ENCODE results near the gene MEIS2.
A peak's percentile ranks its signal among the peaks of the same experiment; 100 is the strongest.
"Not testable (repeated sequence)": the region's sequence is repeated elsewhere in the genome, so short reads cannot be mapped to it uniquely, and the experiment has no call there.

MEIS2 gene

DNA sequence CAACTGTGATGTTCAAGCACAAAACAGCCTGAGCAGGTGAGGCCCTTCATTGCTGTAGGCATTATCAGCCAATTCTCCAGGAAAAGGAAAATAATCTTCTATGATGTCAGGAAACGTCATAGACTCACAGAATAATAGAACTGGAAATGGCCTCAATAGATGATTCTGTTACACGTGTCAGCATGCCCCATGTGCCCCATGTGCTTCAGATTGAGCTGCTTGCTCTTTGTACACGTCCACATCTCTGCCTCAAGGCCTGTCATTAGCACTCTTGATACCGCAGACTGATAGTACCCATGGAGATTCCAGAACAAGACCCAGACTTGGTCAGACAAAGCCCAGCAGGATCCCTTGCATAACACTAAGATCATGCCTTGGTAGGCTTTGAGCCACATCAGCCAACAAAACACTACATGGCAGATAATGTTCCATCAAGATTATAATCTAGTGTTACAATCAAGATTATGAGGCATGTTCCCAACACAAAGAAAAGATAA is 95.9 kb downstream of the MEIS2 start:
- DNase-seq = no peak

DNA sequence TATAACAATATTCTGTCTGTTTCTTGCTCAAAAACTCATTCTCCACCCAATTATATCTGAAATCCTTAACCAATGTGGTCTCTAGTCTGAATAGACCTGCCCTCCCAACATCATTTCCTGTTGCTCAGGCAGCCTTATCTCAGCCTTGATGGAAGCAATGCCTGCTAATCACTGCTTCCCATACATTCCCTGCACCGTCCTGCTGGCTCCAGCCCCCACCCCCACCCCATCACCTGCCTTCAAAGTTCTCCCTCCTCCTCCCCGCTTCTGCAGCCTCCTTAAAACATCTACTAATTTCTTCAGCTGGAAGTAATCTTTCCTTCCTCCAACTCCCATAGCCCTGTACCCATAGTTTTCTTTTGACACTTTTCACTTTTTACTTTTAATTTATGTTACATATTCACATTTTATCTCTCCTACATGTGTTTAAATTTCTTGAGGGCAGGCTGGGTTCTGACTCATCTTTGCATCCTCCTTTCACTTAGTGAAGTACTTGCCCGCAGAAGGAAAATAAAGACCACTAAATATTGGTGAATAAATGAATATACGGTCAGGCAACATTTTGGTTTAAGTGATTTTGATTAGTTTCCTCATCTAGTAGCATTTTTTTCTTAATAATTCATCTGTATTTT is 98.2 kb downstream of the MEIS2 start:
- no peak for DNase-seq

DNA sequence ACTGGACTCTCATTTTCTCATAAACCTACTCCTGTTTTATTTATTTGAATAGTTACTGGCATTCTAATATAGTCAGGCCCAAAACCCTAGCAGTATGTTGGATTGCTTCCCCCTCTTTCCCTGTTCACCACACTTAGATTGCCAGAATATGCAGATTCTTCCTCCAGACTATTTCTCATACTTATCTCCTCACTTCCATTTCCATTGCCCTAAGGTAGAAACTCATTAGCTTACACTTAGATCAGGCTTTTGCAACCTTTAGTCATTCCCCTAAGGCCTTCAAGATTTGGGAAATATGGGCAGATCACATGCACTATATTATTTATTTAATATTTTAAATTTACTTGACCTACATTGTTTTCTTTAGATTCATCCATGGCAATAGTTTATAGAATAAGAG is 98.9 kb downstream of the MEIS2 start:
- DNase-seq = no peak

DNA sequence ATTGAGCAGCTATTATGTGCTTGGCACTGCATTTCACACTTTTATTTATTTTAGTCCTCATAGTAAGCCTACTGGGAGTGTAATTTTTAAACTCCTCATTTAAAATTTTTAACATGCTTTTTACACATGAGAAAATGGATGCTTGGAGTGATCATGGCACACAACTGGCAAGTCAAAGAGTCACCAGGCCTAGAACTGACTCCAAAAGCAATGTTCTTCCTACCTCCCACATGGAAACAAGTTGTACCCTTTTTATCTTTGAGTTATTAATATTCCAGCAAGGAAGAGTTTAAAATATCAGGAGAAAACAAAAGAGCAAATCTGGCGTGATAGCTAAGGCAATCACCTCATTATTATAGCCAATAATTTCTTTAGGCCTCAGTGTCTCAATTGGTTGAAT is 100.6 kb downstream of the MEIS2 start:
- no peak for DNase-seq

DNA sequence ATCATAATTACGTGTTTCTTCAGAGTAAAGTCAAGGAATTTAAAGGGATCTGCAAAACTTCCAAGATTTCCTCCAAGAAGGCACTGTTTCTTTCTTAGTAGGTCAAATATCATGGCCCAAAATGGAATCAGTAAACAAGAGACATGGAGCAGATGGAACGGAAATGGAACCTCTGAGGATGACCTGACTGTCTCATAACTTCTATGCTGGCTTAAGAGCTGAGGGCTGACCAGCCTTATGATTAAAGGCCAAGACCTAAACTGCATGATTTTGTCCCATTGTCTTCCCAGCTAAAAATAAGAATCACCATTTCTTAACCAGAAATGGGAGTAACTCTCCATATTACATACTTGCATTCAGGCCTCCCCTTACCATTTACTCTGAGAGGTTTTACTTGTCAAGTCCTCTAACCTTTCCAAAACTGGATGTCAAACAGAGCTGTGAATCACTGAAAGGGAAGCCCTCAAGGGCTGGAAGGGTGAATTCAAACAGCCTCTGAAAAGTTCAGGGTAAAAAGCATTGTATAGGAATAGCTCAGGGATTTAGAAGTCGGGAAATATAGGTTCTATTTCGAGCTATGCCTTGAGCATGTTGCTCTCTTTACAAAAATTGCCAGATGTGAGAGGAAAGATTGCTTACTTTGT is 103.7 kb downstream of the MEIS2 start:
- DNase-seq = no peak

DNA sequence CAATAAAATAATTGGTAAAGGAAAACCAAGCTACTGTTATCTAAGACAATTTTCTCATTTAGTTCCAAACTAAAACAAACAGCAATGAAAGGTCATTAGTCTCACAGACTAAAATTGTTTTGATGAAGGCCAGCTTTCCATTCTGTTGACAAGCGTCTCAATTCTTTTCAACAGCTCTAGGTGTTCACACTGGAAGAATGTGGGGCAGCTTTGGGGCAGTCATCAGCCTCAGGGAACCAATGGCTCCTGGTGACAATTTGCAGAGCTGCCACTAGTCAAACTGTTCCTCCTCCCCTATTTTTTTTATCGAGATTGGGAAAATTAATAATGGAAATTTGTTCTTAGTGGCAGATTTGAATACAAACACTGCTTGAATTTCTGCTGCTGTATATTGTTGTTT is 104.2 kb downstream of the MEIS2 start:
- DNase-seq = no peak

DNA sequence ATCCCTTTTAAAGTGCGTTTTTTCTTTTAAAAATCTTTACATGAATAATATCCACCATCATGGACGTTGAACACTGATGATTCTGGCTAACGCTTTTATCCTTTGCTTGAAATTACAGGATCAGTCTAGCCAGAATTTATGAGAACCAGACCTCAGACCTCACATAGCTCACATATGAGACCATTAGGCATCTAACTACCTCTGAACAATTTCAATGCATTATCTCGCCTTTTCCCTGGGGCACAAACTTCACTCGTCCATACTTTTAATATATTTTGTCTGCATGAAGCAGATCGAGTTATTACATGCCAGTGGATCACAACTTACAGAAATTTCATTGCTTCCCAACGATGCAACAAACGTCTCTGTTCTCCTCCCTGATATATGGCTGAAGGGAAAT is 105.6 kb downstream of the MEIS2 start:
- no peak for DNase-seq

DNA sequence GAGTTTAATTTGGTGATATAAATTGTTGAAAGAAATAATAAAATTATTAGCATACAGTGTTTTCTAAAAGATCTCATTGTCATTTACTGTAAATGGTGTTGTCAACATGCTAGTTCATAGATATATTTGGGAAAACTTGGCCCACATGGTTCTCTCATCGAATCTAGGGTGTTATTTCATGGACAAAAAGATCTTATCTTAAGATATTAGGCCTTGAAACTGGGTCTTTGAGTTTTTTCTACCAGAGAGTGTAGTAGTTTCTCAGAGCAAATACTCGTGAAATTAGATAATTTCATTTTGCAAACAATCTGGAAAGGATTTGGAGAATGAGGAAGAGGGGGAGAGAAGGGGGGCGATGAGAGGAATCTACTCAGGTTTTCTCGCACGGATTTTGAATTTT is 107.9 kb downstream of the MEIS2 start:
- no peak for DNase-seq

DNA sequence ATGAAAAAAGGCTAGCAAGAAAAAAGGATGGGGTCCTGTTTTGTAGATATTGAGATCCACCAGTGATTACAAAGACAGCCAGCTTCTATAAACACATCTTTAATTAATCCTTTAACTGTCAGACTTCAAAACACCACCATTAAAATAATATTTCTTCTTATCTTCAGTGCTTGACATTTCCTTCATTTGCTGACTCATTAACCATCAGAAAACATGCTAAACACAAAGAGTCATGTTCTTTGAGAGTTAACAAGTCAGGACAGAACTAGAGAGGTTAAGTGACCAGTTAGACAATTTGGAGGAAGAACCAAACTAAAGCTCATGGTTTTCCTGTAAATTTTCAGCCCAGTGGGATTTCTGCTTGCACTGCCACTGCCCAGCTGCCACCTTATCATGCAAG is 111.4 kb downstream of the MEIS2 start:
- no peak for DNase-seq

DNA sequence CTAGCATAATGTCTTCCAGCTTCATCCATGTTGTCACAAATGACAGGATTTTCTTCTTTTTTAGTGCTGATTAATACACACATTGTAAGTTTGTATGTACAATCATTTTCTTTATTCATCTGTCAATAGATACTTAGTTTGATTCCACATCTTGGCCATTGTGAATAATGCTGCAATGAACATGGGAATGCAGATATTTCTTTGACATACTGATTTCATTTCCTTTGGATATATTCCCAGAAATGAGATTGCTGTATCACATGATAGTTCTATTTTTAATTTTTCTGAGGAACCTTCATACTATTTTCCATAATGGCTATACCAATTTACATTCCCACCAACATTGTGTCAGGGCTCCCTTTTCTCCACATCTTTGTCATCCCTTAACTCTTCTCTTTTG is 117.9 kb downstream of the MEIS2 start:
- DNase-seq = no peak

DNA sequence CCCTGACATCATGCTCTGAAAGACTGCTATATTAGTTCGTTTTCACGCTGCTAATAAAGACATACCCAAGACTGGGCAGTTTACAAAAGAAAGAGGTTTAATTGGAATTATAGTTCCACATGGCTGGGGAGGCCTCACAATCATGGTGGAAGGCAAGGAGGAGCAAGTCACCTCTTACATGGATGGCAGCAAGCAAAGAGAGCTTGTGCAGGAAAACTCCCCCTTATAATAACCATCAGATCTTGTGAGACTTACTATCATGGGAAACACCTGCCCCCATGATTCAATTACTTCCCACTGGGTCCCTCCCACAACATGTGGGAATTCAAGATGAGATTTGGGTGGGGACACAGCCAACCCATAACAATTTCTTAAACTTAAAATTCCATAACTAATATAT is 120.1 kb downstream of the MEIS2 start:
- not testable (repeated sequence) for DNase-seq

DNA sequence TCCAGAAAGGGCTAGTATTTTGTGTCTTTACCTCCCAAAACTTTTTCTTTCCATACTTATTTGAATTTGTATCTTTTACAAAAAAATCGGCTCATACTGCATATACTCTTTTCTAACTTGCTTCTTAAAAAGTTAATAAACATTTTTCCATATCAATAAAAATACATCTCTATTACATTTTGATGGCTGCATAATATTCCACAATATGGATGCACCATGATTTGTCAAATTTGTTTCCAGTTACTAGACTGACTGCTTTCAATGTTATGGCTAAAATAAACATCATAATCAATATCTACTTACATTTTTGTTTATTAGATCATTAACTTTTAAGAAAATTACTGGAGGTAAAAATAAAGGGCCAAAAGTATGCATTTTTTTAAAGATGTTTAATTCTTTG is 121.7 kb downstream of the MEIS2 start:
- no peak for DNase-seq

DNA sequence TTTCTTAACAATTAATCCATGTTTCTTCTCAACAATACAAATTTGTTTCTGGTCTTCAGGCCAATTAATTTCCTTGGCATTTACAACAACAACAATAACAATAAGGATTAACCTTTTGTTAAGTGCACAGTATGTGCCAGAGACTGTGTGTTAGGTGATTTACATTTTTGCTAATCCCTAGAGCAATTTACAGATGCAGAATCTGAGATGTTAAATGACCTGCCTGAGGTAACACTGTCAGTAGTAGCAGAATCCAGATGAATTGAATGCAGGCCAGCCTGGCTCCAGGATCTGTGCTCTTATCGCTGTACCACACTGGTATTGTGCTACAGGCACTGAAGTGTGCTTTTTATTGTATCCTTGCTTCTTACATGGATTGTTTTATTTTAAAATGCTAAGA is 122.2 kb downstream of the MEIS2 start:
- no peak for DNase-seq

DNA sequence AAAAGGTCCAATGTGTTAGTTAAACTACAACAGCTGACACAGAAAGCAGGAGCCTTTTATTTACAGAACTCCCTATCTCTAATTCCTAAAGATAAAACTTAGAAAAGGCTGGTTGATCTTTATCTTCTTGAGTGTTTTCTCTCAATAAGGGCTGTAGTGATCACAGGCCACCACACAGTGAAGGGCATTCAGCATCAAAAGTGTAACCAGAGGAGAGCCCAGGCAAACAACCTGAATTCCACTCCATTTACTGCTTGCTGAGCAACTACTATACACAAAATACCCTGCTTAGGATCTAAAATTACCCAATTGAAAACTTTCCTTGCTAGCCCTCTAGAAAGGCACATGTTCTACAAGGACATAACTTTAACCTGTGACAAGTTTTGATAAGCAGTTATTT is 122.7 kb downstream of the MEIS2 start:
- DNase-seq = no peak

DNA sequence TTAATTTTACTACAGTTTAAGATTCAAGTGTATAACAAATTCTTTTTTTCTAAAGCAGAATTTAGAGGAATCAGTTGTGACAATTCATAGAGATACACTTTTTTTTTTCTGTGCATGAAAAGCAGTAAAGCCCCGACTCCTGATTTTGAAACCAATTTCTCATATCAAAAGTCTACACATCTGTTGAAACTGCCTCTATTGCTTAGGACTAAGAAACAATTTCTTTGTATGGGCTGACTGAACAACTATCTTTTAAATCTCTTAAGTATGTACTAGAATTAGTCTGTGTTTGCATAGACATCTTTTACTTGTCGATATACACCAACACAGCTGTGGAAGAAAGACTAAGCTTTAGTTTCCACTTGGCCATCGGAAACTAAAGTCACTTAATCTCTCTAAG is 127.6 kb downstream of the MEIS2 start:
- no peak for DNase-seq

DNA sequence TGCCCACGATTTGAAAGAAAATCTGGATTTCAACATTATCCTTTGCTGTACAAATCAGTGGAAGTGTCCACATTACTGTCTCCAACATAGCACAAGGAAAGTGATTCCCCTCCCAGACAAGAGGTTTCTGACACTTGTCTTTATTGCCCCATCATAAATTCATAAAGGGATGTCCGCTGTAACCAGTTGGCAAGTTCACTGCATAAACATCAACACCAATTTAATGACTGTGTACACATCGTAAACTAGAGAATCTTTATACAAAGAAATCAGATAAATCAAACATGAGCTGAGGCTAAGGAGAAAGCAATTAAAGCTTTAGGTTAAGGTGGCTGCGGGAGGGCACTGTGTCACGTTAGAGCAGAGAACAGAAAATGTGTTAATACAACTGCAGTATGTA is 129.8 kb downstream of the MEIS2 start:
- DNase-seq = peak; percentile 59

DNA sequence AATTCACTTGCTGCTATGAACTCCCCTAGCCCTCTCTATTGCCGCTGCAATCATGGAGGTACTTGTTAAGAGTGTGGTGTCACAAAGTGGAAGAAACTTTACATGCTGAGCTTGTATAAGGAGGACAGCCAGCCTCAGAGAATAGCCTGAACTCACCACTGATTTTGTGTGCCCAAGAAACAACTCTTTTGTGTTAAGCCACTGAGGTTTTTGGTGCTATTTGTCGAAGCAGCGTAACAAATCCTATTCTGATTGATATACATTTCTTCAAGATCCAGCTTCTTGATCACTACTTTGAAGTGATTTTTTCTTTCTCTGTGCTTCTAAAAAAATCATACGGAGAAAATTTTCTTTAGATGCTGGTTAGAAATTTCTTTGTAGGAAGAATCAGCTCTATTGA is 132.4 kb downstream of the MEIS2 start:
- DNase-seq = no peak

DNA sequence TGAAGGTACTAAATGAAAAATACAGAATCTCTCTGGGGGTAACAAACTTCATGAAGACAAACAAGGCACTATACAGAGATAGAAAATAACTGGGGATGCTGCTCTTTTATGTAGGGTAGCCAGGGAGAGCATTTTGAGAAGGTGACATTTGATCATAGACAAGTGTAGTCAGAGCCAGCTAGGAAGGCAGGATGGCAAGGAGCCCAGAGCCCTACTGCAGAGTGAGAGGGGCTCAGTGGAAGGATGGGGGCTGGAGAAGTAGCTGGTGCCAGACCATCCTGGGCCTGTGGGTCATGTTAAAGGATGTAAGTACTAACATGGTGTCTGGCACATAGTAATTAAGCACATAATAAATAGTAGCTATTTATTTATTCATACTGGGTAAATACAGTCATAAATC is 133.6 kb downstream of the MEIS2 start:
- DNase-seq = no peak

DNA sequence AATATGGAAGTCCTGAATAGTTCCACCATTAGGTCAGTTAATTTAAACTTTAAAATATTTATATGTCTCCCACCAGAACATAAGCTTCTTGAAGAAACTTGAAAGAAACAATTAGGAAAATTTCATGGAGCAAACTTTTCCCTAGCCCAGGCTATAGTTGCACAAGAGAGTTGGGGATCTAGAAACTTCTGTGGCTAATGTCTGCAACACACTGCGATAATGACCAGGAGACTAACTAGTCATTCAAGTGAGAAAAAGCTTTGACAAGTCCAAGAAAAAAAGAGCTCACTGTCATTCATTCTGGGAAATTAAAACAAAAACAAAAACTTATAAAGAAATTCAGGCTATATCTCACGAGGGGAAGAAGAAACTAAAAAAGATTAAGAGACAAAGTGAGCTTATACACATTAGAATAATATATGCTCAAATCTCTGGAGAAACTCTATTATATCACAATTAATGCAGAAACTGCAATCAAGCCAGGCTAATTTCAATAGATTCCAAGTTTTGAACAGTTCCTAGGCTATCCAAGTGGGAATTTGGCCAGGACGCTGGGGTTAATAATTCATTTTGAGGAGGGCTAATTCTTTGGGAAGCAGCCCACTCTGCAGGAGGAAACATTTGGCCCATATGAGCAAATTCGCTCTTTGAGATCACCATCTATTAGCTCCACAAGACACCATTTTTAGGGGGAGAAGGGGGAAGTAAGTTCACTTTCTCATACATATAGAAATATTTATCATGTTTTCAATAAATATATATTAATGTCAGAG is 134.6 kb downstream of the MEIS2 start:
- no peak for DNase-seq

DNA sequence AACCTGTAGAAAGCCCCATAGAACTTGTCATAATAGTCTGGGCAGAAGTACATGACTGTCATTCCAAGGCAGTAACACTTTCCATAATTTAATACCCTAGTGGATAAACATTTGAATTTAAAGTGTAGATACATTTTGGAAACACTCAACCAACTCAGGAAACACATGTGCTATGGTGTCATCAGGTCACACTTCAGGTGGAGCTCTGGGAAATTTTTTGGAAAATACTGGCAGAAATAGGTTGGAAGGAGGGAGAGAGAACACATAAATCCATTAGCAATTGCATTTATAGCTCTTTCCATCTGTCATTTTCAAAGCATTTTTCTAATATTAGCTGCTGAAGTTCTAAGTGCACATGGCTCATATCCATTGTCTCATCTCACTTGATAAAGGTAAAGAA is 135.7 kb downstream of the MEIS2 start:
- no peak for DNase-seq

DNA sequence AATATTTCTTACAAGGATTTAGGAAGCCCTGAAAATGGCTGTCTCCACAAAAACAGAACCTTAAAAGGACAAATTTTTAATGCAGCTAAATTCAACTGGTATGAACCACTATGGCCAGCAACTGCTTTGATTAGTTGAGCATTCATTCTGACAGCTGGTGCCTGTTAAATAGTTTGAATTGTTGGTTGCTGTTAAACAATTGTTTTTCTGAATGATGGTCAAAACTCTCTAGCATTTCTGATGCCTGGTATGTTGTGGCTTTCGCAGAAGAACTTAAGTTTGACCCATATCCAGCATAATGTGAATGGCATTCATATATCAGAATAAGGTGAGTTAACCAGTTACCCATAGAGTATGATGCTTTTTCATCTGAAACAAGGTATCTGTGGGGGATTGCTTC is 138.4 kb downstream of the MEIS2 start:
- DNase-seq = no peak

DNA sequence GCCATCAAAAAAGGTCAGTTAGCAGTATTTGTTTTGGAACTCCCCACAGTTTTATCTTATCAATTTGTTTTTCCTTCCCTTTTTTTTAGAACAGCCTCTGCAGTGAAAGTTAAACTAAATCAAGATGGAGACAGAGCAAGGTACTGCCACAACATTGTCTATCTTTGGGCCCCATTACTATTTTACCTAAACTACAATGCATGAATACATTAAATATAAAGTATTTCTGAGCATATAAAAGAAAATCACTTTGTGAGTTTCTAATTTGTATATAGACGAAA is 139.5 kb downstream of the MEIS2 start:
- DNase-seq = no peak

DNA sequence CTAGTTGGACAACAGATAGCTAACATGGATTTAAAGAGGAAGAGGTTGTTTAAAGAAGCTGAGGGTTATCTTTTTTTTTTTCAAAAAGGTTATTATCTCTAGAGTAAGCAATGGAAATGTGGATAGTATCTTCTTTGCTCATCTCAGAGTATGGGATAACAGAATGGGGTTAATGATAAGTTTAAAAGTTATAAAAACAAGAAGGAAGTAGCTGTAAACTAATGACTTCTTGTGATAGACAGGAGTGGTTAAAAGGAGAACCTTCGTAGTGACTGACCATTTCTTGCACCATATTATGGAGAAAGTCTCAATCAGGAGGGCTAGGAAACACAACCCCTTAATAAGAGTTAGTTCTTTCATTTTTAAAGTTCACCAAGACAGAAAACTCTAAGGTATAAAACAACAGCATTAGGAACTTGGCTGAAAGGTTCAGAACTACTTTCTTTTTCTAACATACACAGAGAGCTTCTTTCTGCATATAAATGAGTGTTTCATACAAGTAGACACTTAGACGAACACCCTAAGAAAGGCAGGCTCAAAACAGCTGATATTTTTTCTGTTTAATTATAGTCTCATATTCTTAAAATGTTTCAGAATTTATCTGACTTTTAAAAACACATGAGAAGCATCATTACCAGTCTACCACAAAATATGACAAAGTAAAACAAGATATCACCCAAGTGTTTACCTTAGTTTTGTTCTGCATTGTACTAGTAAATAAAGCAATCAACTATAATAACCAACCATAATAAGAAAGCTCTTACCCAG is 140.0 kb downstream of the MEIS2 start:
- no peak for DNase-seq

DNA sequence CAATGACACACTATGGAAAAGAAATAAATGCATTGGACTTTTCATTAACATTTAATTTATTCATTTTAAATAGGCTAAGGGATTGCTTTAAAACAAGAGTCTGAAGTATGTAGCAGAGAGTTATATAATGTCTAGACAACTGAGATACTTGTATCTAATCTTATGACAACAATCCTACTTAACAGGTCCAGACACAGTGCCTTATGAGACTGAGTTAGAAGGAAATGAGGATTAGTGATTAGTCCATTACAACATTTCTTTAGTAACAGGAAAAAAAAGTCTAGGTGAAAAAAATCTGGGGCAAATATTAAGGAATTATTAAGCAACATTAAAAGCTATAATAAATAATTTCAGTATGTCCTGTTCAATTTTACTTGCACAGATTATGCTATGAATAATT is 140.6 kb downstream of the MEIS2 start:
- no peak for DNase-seq

All from NCI-H1092 treated with DMSO at 0.1 percent for 48 hours (cell line).